ENCODE results near the gene RBM26.
"Not testable (repeated sequence)": the region's sequence is repeated elsewhere in the genome, so short reads cannot be mapped to it uniquely, and the experiment has no call there.

Gene RBM26

GRCh38 chr13:79360095-79360494 is 46.0 kb downstream of the RBM26 start:
- ChIA-PET POLR2A (no interaction called here), CTCF (no interaction called here)
- H3K4me3 ChIP-seq (ENCODE audit: low read depth, low read length) = no peak overlapping the region
- DNase-seq (ENCODE audit: low read depth, low spot score) = no peak
- no peak for TF ChIP-seq CTCF (IDR thresholded peaks at IDR 0.05; ENCODE audit: insufficient read depth, low read length, missing control alignments)

- H3K4me3 ChIP-seq (ENCODE audit: low read depth, low read length) = no peak overlapping the region
- POLR2A ChIA-PET = no interaction called here
- no peak for TF ChIP-seq CTCF (IDR thresholded peaks at IDR 0.05; ENCODE audit: insufficient read depth, low read length, missing control alignments)
- DNase-seq (ENCODE audit: low read depth, low spot score) = no peak
- CTCF ChIA-PET = no interaction called here
These were observed 47.0 kb downstream of the RBM26 start for GRCh38 chr13:79359064-79359463.

- DNase-seq (ENCODE audit: low read depth, low spot score) = no peak
- POLR2A ChIA-PET = no interaction called here
- CTCF ChIA-PET = no interaction called here
- TF ChIP-seq CTCF (IDR thresholded peaks at IDR 0.05; ENCODE audit: insufficient read depth, low read length, missing control alignments) = no peak
- H3K4me3 ChIP-seq (ENCODE audit: low read depth, low read length) = no peak overlapping the region
These were observed 51.8 kb downstream of the RBM26 start for GRCh38 chr13:79354285-79354684.

GRCh38 chr13:79353693-79354092 is 52.4 kb downstream of the RBM26 start:
- POLR2A ChIA-PET = no interaction called here
- DNase-seq (ENCODE audit: low read depth, low spot score) = no peak
- H3K4me3 ChIP-seq (ENCODE audit: low read depth, low read length) = no peak overlapping the region
- TF ChIP-seq CTCF (IDR thresholded peaks at IDR 0.05; ENCODE audit: insufficient read depth, low read length, missing control alignments) = no peak
- CTCF ChIA-PET = no interaction called here

DNA sequence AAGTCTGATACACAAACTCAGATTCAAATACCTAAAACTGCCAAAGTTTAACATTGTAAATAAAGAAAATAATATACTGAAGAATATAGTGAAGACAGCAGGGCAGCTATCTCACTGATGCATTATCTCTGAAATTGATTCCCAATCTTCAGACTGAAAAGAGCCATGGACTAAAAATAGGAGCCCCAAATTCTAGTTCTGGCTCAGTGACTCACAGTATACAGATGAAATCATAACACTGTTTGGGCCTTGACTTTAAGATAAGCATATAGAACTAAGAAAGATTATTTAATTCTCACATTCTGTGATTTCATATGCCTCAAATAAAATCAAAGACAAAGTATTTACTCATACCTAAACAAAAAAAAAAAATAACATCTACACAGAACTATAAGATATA is 53.9 kb downstream of the RBM26 start:
- no peak overlapping the region for H3K4me3 ChIP-seq (ENCODE audit: low read depth, low read length)
- TF ChIP-seq CTCF (IDR thresholded peaks at IDR 0.05; ENCODE audit: insufficient read depth, low read length, missing control alignments) = no peak
- POLR2A ChIA-PET = no interaction called here
- CTCF ChIA-PET = no interaction called here
- no peak for DNase-seq (ENCODE audit: low read depth, low spot score)

DNA sequence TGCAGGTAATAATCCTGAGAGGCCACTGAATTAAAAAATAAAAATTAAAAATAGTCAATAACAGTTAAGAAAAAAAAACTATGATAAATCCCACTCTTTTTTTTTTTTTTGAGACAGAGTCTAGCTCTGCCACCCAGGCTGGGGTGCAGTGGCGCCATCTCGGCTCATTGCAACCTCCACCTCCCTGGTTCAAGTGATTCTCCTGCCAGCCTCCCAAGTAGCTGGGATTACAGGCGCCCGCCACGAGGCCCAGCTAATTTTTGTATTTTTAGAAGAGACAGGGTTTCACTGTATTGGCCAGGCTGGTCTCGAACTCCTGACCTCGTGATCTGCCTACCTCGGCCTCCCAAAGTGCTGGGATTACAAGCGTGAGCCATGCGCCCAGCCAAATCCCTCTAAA is 56.4 kb downstream of the RBM26 start:
- POLR2A ChIA-PET; DNase-seq (ENCODE audit: low read depth, low spot score); H3K4me3 ChIP-seq (ENCODE audit: low read depth, low read length): not testable (repeated sequence)
- CTCF ChIA-PET = interaction anchor here (1.1 kb wide), 1 partner anchor 42 kb away, joined by 3 read pairs; no protein-coding TSS in a partner anchor

DNA sequence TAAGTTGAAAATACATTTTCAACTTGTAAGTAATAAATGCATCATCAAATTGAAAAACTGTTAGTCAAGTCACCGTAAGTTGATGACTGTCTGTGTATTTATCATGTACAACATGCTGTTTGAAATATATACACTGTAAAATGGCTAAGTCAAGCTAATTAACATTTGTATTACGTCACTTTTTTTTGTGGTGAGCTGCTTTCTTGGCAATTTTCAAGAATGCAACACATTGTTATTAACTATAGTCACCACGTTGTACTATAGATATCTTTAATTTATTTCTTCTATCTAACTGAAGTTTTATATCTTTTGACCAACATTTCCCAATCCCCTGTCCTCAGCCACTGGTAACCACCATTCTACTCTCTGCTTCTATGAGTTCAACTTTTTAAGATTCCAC is 57.0 kb downstream of the RBM26 start:
- POLR2A ChIA-PET = no interaction called here
- DNase-seq (ENCODE audit: low read depth, low spot score) = no peak
- H3K4me3 ChIP-seq (ENCODE audit: low read depth, low read length) = no peak overlapping the region
- TF ChIP-seq CTCF (IDR thresholded peaks at IDR 0.05; ENCODE audit: insufficient read depth, low read length, missing control alignments) = no peak
- CTCF ChIA-PET = interaction anchor here (0.8 to 1.1 kb wide), 2 partner anchors 14 to 43 kb away, joined by 3 to 4 read pairs; no protein-coding TSS in a partner anchor

Data from AG04449 (cell line).